GM19372 (cell line): ENCODE measurements around the gene RPS24.

Experiments used
- ATAC-seq: cut with Tn5 transposase; IDR thresholded peaks from one replicate; pipeline ENCODE4 v1.9.1; 2021; ENCODE audit warnings: mild to moderate bottlenecking, low read depth, moderate library complexity; ENCODE audit not compliant: unreplicated experiment

RPS24 gene

DNA sequence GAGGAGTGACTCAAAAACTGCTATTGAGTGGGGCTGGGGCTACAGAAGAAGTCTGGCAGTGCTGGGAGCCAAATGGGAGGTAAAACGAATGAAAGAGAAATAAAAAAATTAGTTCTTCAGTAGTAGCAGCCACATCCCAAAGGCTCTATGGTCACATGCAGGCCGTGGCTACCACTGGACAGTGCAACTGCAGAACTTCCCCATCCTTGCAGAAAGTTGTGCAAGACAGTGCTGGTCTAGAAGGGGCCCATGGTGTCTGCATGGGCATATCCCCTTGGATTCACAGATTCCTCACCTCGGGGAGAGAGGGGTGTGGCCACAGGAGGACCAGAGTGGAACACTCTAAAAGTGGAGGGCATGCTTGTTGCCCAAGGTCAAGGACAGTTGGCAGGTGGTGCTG is 47.6 kb downstream of the RPS24 start:
- ATAC-seq: no peak

DNA sequence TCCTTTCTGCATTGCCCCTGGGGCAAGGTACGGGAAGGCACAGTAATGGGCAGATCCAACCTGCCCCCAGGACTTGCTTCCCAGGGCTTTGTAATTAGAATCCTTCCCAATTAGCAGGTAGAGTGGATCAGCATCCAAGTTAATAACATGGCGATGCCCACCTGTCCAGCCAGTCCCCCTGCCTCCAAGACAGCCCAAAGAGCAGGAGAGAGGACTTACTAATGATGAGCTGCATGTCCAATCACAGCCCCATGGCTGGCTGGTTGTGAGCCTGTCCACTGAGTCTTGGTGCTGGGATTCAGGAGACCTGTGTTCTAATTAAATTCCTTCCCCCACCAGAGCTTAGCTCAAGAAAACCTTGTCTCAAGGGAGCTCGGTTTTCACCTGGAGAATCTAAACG is 49.0 kb downstream of the RPS24 start:
- no peak for ATAC-seq
